HEK293T (cell line): ENCODE data around the gene TCFL5.

Experiments used
- ARNT ChIP-seq: fragments of 450-650 bp; IDR thresholded peaks from 2 replicates; pipeline ENCODE4 v1.6.1; 2017; ENCODE audit warnings: mild to moderate bottlenecking
- BHLHE40 ChIP-seq: fragments of 450-650 bp; IDR thresholded peaks from 2 replicates; pipeline ENCODE4 v1.6.1; 2016; ENCODE audit warnings: mild to moderate bottlenecking, moderate library complexity, borderline replicate concordance
- FOXM1 ChIP-seq: fragments of 450-650 bp; IDR thresholded peaks from 2 replicates; pipeline ENCODE4 v1.6.1; 2017; ENCODE audit warnings: mild to moderate bottlenecking, borderline replicate concordance
- HDGF ChIP-seq: fragments of 450-650 bp; IDR thresholded peaks from 2 replicates; pipeline ENCODE4 v1.6.1; 2017; ENCODE audit warnings: antibody characterized with exemption, borderline replicate concordance
- LEF1 ChIP-seq: fragments of 450-650 bp; IDR thresholded peaks from 2 replicates; pipeline ENCODE4 v1.6.1; 2017; ENCODE audit warnings: mild to moderate bottlenecking, borderline replicate concordance
- NFRKB ChIP-seq: fragments of 450-650 bp; IDR thresholded peaks from 2 replicates; pipeline ENCODE4 v1.6.1; 2016; ENCODE audit warnings: mild to moderate bottlenecking, moderate library complexity
- SP1 ChIP-seq: fragments of 450-650 bp; IDR thresholded peaks from 2 replicates; pipeline ENCODE4 v1.6.1; 2017
- SUZ12 ChIP-seq: fragments of 450-650 bp; IDR thresholded peaks from 2 replicates; pipeline ENCODE4 v1.6.1; 2016; ENCODE audit warnings: mild to moderate bottlenecking
- TARDBP ChIP-seq: fragments of 450-650 bp; IDR thresholded peaks from 2 replicates; pipeline ENCODE4 v1.6.1; 2016
- TF ChIP-seq, protein P1 (sequence below): fragments of 450-650 bp; IDR thresholded peaks from 2 replicates; pipeline ENCODE4 v1.6.1; 2016

DNA sequence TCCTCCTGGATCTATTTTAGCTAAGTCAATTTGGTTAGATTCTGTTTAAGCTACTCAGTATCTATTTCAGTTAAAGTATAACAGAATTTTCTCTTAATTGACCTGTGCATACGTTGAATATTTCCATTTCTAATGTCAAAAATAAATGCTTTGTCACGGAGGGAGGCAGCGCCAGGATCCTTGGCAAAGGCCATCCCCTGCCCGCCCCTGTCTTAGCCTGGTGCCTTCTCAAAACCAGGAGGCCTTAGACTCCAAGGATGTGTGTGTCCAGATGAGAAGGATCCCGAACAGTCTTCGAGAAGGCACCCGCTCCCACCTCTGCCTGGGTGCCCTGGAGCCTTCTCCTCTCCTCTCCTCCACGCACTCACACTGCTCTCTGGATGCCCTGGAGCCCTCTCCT, 22.4 kb downstream of the TCFL5 start:
- TF ChIP-seq BHLHE40 (no peak), SP1 (no peak), NFRKB (no peak), FOXM1 (no peak), TARDBP (no peak), HDGF (no peak), LEF1 (no peak), ARNT (no peak), SUZ12 (no peak)
- TF ChIP-seq, protein P1, sequence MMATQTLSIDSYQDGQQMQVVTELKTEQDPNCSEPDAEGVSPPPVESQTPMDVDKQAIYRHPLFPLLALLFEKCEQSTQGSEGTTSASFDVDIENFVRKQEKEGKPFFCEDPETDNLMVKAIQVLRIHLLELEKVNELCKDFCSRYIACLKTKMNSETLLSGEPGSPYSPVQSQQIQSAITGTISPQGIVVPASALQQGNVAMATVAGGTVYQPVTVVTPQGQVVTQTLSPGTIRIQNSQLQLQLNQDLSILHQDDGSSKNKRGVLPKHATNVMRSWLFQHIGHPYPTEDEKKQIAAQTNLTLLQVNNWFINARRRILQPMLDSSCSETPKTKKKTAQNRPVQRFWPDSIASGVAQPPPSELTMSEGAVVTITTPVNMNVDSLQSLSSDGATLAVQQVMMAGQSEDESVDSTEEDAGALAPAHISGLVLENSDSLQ: no peak
